A375 (cell line): Measurements from ENCODE around the gene AXDND1. TPM values are rescaled to one million over a fixed set of nuclear protein-coding genes. Genes with fewer than 3 reads are reported as not detected.

Source experiments
- small RNA-seq: library from RNA; depleted of rRNA; stranded (forward); fragments of <200 nt; gene quantifications from one replicate; pipeline ENCODE3, GENCODE V24; 2014
- total RNA-seq: library from RNA; depleted of rRNA; stranded (reverse); fragments of >200 nt; shearing (Covaris generic); gene quantifications from 2 replicates; pipeline ENCODE4 v1.2.3, GENCODE V29; 2014; rRNA removed

Gene AXDND1, protein sequence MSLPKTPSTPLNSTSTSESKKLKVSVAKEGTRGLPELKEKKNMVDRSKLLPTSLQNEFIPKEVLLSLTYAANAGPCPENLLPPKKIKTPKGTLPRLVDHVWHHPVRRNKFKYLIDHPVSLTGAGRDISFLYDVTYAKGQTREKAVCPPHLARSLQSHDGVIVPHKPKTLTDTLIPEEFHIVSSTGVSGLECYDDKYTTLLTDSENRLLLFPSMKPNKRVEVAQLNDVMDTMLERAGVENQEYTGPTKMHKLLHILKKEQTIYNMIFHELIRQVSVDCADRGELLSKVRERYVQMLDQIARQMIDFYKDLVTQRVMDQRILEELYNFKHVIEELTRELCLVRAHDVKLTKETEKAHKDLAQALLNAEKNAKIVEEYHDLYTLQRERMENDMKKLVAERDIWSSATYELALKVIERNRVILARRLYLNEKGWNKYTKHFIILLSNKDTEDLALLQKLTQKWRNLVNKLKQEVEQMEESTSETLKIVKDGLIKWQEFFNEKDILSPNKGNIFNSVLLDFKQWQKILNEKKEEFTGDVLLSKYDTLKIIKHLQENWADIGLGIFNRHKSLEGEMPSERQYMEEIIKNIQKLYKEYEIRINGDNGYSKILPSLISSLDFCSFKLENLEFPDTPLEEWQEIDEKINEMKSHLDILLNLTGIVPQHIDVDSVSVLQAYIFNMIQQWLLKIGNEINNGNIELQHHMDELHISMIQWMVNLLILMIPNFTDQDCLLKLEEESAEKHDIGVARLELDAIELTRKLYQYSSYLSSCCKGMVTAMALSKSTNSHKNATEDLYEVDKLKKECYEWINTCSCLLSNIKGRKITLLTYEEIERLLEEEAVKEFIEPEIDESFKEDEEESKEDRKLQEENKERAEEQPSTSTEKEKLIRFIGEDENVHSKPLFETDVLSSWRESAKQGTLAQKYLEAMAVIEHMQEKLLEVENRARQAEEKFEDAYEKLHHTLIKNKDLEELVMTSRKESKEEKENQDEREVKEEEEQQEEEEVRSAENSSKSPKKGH
- total RNA-seq, result 0.82 TPM in 1 of 2 replicates, not detected in the other

DNA sequence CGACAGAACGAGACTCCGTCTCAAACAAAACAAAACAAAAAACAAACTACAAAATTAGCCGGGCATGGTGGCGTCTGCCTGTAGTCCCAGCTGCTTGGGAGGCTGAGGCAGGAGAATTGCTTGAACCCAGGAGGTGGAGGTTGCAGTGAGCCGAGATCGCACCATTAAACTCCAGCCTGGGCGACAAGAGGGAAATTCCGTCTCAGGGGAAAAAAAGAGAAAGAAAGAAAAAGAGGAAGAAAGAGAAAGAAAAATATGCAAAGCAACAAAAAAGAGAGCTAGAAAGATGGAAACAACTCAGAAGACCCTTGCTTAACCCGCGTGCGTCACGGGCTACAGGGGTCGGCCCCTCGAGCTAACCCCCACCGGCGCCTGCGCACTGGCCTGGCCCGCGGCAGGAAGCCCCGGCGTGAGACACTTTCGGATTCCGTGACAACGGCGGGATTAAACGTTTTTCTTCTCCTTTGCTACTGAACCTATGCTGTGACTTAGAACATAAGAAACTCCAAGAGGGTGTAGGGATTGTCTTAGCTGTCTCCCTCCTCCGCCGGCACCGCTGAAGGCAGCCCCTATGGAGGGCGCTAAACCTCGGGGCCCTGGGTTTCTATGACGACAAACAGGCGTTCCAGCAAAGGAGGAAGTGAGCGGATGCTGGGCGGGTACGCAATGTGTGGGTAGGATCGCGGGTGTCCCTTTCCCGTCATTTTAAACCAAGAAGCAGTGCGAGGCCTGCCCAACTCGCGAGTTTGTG lies at the start of gene AXDND1:
TSS of gene AXDND1 (plus strand) at position 630 of the 751 bp plus-strand sequence. CDS start 539 bp downstream, outside the sequence.

DNA sequence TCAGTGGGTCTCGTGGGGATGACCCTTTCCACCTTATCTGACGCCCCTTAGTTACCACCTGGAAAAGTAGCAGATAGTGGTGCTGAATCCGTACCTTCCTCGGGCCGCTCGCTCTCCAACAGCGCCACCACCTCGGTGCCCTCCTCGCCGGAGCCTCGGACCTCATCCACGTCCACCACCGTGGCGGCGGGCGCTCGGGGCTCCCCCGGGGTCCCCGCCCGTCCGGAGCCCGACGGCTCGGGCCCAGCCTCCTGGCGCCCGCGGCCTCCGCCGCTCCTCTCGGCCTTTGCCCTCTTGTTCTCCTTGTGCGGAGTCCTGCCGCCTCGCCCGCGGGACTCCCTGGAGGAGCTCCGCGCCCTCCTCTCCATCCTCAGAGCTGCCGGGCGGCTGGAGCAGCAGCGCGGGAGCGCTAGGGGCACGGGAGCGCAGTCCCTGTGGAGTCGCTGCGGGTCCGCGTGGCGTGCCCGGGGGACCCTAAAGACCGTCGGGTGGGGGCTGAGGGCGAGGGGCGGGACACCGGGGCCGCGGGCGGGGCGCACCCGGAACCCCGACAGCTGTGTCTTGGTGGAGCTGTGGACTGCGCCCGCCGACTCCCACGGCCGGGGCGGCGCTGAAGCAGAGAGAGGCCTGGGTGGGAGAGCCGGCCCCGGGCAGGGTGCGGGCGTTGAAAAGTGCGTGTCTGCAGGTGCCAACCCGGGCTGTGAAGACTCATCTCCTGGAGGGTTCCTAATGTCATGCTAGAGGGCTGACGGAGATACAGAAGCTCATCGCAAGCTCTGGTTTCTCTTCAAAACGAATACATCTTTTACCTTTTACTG lies 209.9 kb downstream of the AXDND1 start, which contains the start of gene NPHS2:
TSS of gene NPHS2 (minus strand) at position 452 of the 818 bp plus-strand sequence. CDS start at position 368, 84 bp downstream.

DNA sequence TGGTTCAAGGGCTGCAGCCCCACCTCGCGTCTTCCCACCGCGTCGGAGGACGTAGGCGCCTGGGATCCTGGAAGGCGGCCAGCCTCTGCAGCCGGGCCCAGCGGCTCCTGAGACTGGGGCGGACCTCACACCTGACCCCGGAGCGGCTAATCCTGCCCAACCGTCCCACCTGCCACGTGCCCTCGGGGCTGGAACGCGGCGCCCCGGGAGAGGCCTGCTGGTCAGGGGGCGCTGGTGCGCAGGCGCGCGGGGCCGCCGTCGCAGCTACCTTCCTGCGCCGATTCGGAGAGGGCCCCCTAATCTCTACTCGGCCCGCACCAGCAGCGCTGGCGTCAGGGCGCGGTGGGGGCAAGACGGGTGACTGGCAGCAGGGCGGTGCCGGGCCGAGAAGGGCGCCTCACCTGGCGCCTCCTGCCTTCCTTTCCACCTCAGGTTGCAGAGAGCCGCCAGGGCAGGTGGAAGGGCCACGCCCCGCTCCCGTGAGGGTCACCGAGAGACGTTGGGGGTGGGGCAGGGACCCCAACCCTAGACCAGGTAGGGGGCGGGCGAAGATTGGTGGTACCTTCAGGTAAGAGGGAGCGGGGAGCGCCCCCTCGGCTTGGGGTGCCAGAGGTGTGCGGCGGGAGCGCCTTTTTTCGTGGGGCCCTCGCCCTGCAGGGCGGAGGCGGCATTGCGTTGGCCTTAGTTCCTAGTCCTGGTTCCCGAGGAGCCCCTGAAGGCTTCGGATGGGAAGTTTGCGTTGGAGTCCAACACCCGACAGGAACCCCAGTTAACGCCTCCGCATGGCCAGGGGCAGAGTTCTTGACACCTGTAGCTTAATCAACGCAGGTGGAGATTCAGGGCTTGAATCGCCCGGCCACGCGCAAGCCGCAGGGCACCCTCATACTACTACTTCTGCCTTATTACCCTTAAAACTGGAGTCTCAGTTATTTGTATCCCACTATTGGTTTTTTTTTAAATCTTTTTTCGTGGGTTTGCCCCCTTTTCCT lies 226.1 kb downstream of the AXDND1 start, which contains the start of gene TDRD5:
TSS of gene TDRD5 (plus strand) at position 241 of the 989 bp plus-strand sequence. CDS start 784 bp downstream, outside the sequence.

Small RNAs within 50 kb of the gene (small RNA-seq; reads per million reads assigned to genes)
- gene MEF2AP1, result not detected
- gene RNU5F-2P, result 0.25 reads per million

Other genes with a start within 250 kb of the AXDND1 start
- 63.3 and 71.7 TPM in 2 replicates for gene ABL2, start 136.3 kb upstream of the AXDND1 start, total RNA-seq
- gene SOAT1, start 72.2 kb upstream of the AXDND1 start, total RNA-seq, result 10.0 and 11.5 TPM in 2 replicates
- 0.19 TPM in 1 of 2 replicates, not detected in the other for gene NPHS2, start 210.0 kb downstream of the AXDND1 start, total RNA-seq
- gene TDRD5, start 225.9 kb downstream of the AXDND1 start, total RNA-seq, result 0.04 and 0.40 TPM in 2 replicates